Esophagus squamous epithelium (tissue), 5 donors: ENCODE measurements around the gene CD70. TPM values are rescaled to one million over a fixed set of nuclear protein-coding genes. Genes with fewer than 3 reads are reported as not detected.
"Not testable (repeated sequence)": the region's sequence is repeated elsewhere in the genome, so short reads cannot be mapped to it uniquely, and the experiment has no call there.

Source experiments
- DNase-seq: peaks from one replicate; lab custom pipeline; 2025; lab: John Stamatoyannopoulos, UW
- H3K27ac ChIP-seq, 4 donors: fragments of 200-600 bp; sonication (generic); one replicate each; pipeline ENCODE4 v1.5.1; 2016 to 2019; ENCODE audit warnings: mild to moderate bottlenecking in 1 of 4
- H3K27me3 ChIP-seq, 4 donors: fragments of 200-600 bp; sonication (generic); 1 replicate in 3 of 4; 2 replicates in 1 of 4; pipeline versions ENCODE4 v1.5.1 to v1.6.0; 2017 to 2021; ENCODE audit warnings: antibody characterized with exemption in 1 of 4
- H3K36me3 ChIP-seq, 3 donors: fragments of 200-600 bp; sonication (generic); one replicate each; pipeline ENCODE4 v1.5.1; 2016 to 2019
- H3K4me1 ChIP-seq, 3 donors: fragments of 200-600 bp; sonication (generic); one replicate each; pipeline ENCODE4 v1.5.1; 2017 to 2019
- H3K4me3 ChIP-seq, 4 donors: fragments of 200-600 bp; sonication (generic); 1 replicate in 3 of 4; 2 replicates in 1 of 4; pipeline ENCODE4 v1.5.1; 2016 to 2019; ENCODE audit warnings: mild to moderate bottlenecking in 2 of 4, moderate library complexity in 1 of 4
- H3K9me3 ChIP-seq, 3 donors: fragments of 200-600 bp; sonication (generic); one replicate each; pipeline ENCODE4 v1.5.1; 2016 to 2019
- CTCF ChIP-seq, 6 experiments: fragments of 450-650 bp in 4 of 6; fragments of 200-600 bp in 2 of 6; sonication (generic) in 2 of 6; IDR thresholded peaks; one replicate each; pipeline ENCODE4 v1.5.1; 2016 to 2019; ENCODE audit warnings: antibody characterized with exemption in 6 of 6, mild to moderate bottlenecking in 4 of 6, moderate library complexity in 4 of 6
- POLR2A ChIP-seq, 4 donors: fragments of 450-650 bp; IDR thresholded peaks; one replicate each; pipeline ENCODE4 v1.6.1; 2017; ENCODE audit warnings: antibody characterized with exemption in 4 of 4, mild to moderate bottlenecking in 4 of 4, moderate library complexity in 3 of 4
- WGBS, 2 donors: methylation state at CpG; one replicate each; pipeline ENCODE4 v1.1.5; 2018; 5-methylcytosine and 5-hydroxymethylcytosine counted together
- intact Hi-C: fragments of 100-400 bp; cut with DNase I; formaldehyde crosslinking; loops from one replicate; pipeline ENCODE4 v1.15.0; 2022
- total RNA-seq, 4 donors: library from RNA; depleted of rRNA; stranded (reverse); fragments of >200 nt; gene quantifications; one replicate each; pipeline ENCODE4 v1.1.0, GENCODE V29; 2016
- donor health status: DM: yes; HTN: yes; CAD: no.

The CD70 gene
- total RNA-seq, 4 donors from 2014 or later, result 4.0 TPM; not detected in 3

- intact Hi-C loops, result no loop called here
- H3K4me1 ChIP-seq, result peaks cover 11 to 47% (median 24%) of the 10 kb centered on the region in 3 donors
- TF ChIP-seq POLR2A (IDR thresholded peaks at IDR 0.05), result no peak
- TF ChIP-seq CTCF (IDR thresholded peaks at IDR 0.05), result no peak
- H3K36me3 ChIP-seq, result no peaks in the 10 kb centered on the region
- H3K27ac ChIP-seq, result no peak overlapping the region
- no peaks in the 10 kb centered on the region for H3K9me3 ChIP-seq
- peaks cover 11 to 89% (median 30%) of the 10 kb centered on the region in 4 donors for H3K27me3 ChIP-seq
- H3K4me3 ChIP-seq, result peak overlapping the region in 2 of 4 donors; percentile 13 to 36
- no peak for DNase-seq
- WGBS, 2 donors, result 2 to 3% methylated on average over 27 of the region's 27 CpGs
These were observed 3.7 kb downstream of the CD70 start for GRCh38 chr19:6587093-6587820.

- no peak for DNase-seq
- 15 to 17% methylated on average over 4 of the region's 4 CpGs for WGBS, 2 donors
- Histone ChIP-seq H3K36me3 (no peaks in the 10 kb centered on the region), H3K27me3 (peaks cover 11 to 84% (median 30%) of the 10 kb centered on the region in 4 donors), H3K9me3 (no peaks in the 10 kb centered on the region), H3K4me3 (peak overlapping the region in 1 of 4 donors; percentile 36), H3K4me1 (peaks cover 11 to 47% (median 24%) of the 10 kb centered on the region in 3 donors), H3K27ac (no peak overlapping the region)
- intact Hi-C loops, result no loop called here
- TF ChIP-seq POLR2A (IDR thresholded peaks at IDR 0.05) (no peak), CTCF (IDR thresholded peaks at IDR 0.05) (no peak)
These were observed 4.2 kb downstream of the CD70 start for GRCh38 chr19:6586726-6587092.

GRCh38 chr19:6586056-6586455 lies 4.9 kb downstream of the CD70 start:
- H3K36me3 ChIP-seq, result no peaks in the 10 kb centered on the region
- intact Hi-C loops, result no loop called here
- H3K27ac ChIP-seq, result no peak overlapping the region
- 58 to 69% methylated on average over 13 to 14 of the region's 14 CpGs for WGBS, 2 donors
- H3K27me3 ChIP-seq, result peaks cover 11 to 77% (median 27%) of the 10 kb centered on the region in 4 donors
- TF ChIP-seq POLR2A (IDR thresholded peaks at IDR 0.05), result no peak
- TF ChIP-seq CTCF (IDR thresholded peaks at IDR 0.05), result no peak
- DNase-seq, result no peak
- no peak overlapping the region for H3K4me3 ChIP-seq
- no peaks in the 10 kb centered on the region for H3K9me3 ChIP-seq
- peaks cover 9 to 43% (median 20%) of the 10 kb centered on the region in 3 donors for H3K4me1 ChIP-seq

- Histone ChIP-seq H3K4me1 (peaks cover 0 to 23% (median 9%) of the 10 kb centered on the region in 3 donors), H3K27me3 (peaks cover 3 to 44% (median 11%) of the 10 kb centered on the region in 4 donors)
- intact Hi-C loops, H3K9me3 ChIP-seq, H3K27ac ChIP-seq, DNase-seq, H3K4me3 ChIP-seq, H3K36me3 ChIP-seq: not testable (repeated sequence)
- WGBS, 2 donors, result 68 to 72% methylated on average over 6 to 14 of the region's 16 CpGs
These were observed 8.2 kb downstream of the CD70 start for GRCh38 chr19:6582515-6583484.

- no peaks in the 10 kb centered on the region for H3K36me3 ChIP-seq
- intact Hi-C loops, result no loop called here
- TF ChIP-seq CTCF (IDR thresholded peaks at IDR 0.05) (no peak), POLR2A (IDR thresholded peaks at IDR 0.05) (no peak)
- no peaks in the 10 kb centered on the region for H3K9me3 ChIP-seq
- H3K27me3 ChIP-seq, result peaks cover 0 to 20% (median 0%) of the 10 kb centered on the region in 4 donors
- H3K4me1 ChIP-seq, result peaks cover 0 to 37% (median 16%) of the 10 kb centered on the region in 3 donors
- no peak overlapping the region for H3K27ac ChIP-seq
- WGBS, 2 donors, result 42 to 58% methylated on average over 7 to 8 of the region's 8 CpGs
- DNase-seq, result no peak
- no peak overlapping the region for H3K4me3 ChIP-seq
These were observed 10.6 kb downstream of the CD70 start for GRCh38 chr19:6580313-6580712.
